Panc1 (cell line): ENCODE data around the gene CD55.

Experiments
- POLR2AphosphoS5 ChIP-seq: IDR thresholded peaks from 2 replicates; pipeline ENCODE4 v1.6.1; 2012; ENCODE audit warnings: mild to moderate bottlenecking, low read depth, low read length, moderate library complexity
- SIN3A ChIP-seq: IDR thresholded peaks from 2 replicates; pipeline ENCODE4 v1.6.1; 2012; ENCODE audit warnings: low read depth, mild to moderate bottlenecking, low read length, moderate library complexity, borderline replicate concordance; ENCODE audit not compliant: insufficient read depth
- TCF7L2 ChIP-seq: IDR thresholded peaks from 2 replicates; pipeline ENCODE4 v1.6.1; 2011; ENCODE audit warnings: mild to moderate bottlenecking, low read depth, low read length, inconsistent platforms
- TF ChIP-seq, protein P1 (sequence below): fragments of 450-650 bp; IDR thresholded peaks from 2 replicates; pipeline ENCODE4 v1.5.1; 2017; ENCODE audit warnings: mild to moderate bottlenecking

DNA sequence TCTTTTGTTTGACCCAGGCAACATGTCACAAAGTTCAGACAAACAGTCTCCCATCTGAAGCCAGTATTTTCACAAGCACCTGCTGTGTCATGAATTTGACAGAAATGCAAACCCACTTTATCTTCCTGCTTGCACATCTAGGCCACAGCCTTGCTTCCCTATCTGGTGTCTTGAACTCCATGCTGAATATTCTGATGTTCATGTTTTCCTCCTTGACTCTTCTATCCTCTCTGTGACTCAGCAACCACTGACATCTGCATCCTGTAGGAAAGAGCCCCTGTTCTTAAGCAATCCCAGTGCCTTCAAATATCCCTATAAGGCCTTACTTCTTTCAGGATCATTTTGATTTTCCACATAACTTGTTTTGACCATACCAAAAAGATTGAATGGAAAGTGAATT lies 6.5 kb downstream of the CD55 start:
- TF ChIP-seq, protein P1, sequence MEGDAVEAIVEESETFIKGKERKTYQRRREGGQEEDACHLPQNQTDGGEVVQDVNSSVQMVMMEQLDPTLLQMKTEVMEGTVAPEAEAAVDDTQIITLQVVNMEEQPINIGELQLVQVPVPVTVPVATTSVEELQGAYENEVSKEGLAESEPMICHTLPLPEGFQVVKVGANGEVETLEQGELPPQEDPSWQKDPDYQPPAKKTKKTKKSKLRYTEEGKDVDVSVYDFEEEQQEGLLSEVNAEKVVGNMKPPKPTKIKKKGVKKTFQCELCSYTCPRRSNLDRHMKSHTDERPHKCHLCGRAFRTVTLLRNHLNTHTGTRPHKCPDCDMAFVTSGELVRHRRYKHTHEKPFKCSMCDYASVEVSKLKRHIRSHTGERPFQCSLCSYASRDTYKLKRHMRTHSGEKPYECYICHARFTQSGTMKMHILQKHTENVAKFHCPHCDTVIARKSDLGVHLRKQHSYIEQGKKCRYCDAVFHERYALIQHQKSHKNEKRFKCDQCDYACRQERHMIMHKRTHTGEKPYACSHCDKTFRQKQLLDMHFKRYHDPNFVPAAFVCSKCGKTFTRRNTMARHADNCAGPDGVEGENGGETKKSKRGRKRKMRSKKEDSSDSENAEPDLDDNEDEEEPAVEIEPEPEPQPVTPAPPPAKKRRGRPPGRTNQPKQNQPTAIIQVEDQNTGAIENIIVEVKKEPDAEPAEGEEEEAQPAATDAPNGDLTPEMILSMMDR: no peak
- TF ChIP-seq SIN3A (no peak), POLR2AphosphoS5 (no peak), TCF7L2 (no peak)
